GM12864 (cell line): ENCODE data around the gene AGRP.

ENCODE experiments used
- DNase-seq: peaks from one replicate; pipeline ENCODE4 v3.0.0-alpha.2; 2011; ENCODE audit warnings: low read depth
- H3K4me3 ChIP-seq: 2 replicates; pipeline ENCODE4 v1.5.1; 2011; ENCODE audit warnings: mild to moderate bottlenecking, low read depth, low read length, control low read depth
- TF ChIP-seq, protein P1 (sequence below): IDR thresholded peaks from 2 replicates; pipeline ENCODE4 v1.5.1; 2011; ENCODE audit warnings: low read depth, mild to moderate bottlenecking, moderate library complexity, low read length, control low read depth, inconsistent platforms; ENCODE audit errors: missing control alignments

AGRP gene

DNA sequence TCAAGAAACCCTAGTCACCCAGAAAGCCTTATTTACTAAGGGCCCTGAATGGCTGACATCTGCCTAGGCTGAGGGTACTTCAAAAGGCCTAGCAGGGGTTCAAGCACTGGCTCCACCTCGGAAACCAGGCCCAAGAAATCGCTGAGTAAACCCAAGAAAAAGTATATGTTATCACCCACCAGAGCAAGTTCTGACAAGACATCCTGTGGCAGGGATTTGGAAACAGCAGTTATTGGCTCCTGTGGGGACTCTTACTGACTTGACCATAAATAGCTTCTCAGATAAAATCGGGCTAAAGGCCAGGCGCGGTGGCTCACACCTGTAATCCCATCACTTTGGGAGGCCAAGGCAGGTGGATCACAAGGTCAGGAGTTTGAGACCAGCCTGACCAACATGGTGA lies 14.6 kb downstream of the AGRP start:
- TF ChIP-seq, protein P1, sequence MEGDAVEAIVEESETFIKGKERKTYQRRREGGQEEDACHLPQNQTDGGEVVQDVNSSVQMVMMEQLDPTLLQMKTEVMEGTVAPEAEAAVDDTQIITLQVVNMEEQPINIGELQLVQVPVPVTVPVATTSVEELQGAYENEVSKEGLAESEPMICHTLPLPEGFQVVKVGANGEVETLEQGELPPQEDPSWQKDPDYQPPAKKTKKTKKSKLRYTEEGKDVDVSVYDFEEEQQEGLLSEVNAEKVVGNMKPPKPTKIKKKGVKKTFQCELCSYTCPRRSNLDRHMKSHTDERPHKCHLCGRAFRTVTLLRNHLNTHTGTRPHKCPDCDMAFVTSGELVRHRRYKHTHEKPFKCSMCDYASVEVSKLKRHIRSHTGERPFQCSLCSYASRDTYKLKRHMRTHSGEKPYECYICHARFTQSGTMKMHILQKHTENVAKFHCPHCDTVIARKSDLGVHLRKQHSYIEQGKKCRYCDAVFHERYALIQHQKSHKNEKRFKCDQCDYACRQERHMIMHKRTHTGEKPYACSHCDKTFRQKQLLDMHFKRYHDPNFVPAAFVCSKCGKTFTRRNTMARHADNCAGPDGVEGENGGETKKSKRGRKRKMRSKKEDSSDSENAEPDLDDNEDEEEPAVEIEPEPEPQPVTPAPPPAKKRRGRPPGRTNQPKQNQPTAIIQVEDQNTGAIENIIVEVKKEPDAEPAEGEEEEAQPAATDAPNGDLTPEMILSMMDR: no peak
- no peak for DNase-seq
- H3K4me3 ChIP-seq: no peak overlapping the region

DNA sequence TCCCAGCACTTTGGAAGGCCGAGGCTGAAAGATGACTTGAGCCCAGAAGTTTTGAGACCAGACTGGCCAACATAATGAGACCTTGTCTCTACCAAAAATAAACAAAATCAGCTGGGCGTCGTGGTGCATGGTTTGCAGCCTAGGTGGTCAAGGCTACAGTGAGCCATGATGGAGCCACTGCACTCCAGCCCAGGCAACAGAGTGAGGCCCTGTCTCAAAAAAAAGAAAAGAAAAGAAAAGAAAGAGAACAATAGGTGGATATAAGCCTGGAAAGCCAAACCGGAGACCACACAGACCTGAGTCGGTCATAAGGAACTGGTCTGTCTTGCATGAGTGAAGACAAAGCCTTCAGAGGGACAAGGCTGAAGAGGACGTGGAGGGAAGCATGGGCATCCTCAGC lies 16.8 kb downstream of the AGRP start:
- TF ChIP-seq, protein P1: no peak
- H3K4me3 ChIP-seq: no peak overlapping the region
- no peak for DNase-seq

DNA sequence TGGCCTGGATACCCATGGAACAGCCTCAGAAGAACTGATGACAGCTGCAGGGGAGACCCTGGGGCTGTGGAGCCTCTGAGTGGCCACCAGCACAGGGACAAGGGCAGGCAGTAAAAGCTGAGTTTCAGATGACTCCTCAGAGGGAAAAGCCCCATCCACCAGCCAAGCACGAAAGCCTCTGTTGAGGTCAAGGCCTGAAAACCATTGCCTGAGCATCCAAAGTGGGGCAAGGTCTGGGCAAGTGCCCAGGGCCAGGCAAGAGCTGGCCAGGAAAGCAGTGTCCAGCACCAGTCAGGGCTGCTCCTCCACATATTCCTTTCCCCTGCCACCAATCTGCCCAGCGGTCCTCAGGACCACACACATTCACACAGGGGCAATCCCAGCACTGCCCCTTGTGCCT lies 18.8 kb downstream of the AGRP start:
- no peak overlapping the region for H3K4me3 ChIP-seq
- DNase-seq: no peak
- TF ChIP-seq, protein P1: no peak

DNA sequence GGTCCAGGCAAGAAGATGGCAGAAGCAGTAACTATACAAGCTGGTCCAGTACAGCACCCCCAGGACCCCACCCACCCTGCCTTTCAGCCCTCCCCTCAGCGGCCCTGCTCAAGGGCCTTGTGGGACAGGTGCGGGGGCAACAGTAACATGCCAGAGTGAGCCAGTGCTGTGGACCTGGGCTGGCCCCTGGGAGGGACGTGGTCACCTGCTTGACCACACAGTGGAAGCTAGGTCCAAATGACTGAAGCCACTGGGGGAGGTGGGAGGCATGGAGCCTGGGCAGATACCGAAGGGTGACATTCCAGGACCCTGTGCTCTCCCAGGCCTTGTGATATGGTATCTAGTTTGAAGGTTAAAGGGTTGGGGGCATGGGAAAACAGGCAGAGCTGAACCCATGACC lies 19.7 kb downstream of the AGRP start:
- H3K4me3 ChIP-seq: no peak overlapping the region
- TF ChIP-seq, protein P1: no peak
- no peak for DNase-seq

DNA sequence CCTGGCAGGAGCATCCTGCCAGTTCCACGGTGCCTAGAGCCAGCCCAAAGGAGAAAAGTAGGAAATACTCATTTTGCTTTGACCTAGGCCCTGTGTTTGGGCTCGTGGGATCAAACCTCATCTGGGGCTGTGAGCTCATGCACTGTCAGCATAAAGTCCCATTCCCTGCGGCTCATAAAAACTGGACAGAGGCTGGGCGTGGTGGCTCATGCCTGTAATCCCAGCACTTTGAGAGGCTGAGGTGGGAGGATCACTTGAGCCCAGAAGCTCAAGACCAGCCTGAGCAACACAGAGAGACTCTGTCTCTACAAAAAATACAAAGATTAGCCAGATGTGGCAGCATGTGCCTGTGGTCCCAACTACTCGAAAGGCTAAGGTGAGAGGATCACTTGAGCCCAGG lies 20.3 kb downstream of the AGRP start:
- TF ChIP-seq, protein P1: no peak
- no peak overlapping the region for H3K4me3 ChIP-seq
- no peak for DNase-seq

DNA sequence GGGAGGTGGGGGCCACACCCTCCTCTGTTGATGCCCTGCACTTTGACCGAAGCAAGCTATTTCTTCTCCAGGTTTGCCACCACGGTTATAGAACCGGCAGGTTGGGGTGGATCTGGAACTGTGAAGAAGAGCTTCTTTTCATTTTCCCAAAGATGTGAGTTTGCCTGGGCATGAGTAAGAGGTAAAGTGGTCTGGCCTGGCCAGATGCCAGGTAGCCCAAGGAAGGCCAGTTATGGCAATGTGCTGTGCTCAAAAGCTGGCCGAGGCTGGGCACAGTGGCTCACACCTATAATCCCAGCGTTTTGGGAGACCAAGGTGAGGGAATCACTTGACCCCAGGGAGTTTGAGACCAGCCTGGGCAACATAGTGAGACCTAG lies 21.1 kb downstream of the AGRP start:
- no peak overlapping the region for H3K4me3 ChIP-seq
- TF ChIP-seq, protein P1: no peak
- DNase-seq: no peak

DNA sequence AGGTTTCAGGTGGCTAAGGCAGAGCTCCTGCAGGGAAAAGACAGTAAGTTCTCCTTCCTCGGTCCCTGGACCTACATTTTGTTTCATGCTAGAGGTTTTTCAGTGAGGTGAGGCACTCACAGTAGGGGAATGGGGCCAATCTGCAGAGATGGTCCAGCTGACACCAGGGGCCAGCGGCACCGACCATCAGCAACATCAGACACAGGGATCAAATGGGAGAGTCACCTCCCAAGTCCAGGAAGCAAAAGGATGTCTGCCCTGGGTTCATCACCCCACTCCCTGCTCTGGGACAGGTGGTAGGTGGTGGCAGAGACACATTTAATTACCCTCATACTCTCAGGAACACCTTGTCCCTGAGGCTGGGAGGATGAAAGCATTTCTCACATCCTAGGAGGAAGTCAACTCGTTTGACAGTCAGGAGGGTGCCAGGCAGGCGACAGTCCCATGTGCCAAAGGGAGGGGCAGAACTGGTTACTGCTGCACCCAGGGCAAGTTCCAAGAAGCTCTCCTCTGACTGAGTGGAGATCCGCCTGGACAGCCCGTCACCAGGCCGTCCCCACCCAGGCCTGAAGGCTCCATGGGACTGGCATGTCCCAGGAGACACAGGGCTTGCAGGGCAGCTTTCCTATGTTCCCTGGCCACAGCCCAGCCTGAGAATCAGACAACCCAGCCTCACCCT lies 21.6 kb downstream of the AGRP start:
- TF ChIP-seq, protein P1: no peak
- H3K4me3 ChIP-seq: no peak overlapping the region
- DNase-seq: no peak
